ENCODE measurements around the gene TMEM132C.

The TMEM132C gene

DNA sequence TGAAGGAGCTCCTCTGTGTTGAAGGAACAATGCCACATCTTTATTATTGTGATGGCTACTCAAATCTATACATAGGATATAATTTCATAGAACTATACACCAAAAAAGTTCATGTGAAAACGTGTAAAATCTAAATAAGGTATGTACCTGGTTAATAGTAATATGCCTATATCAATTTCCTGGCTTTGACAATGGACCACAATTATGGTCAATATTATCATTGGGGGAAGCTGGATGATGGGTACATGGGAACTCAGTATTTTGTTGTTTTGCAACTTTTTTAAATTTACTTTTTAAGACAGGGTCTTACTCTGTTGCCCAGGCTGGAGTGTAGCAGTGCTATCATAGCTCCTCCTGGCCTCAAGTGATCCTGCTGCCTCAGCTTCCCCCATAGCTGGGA is 270.7 kb downstream of the TMEM132C start:
- no peak overlapping the region for H3K4me3 ChIP-seq (replicated peaks; ENCODE audit: low read depth, low read length)
- TF ChIP-seq, protein P1, sequence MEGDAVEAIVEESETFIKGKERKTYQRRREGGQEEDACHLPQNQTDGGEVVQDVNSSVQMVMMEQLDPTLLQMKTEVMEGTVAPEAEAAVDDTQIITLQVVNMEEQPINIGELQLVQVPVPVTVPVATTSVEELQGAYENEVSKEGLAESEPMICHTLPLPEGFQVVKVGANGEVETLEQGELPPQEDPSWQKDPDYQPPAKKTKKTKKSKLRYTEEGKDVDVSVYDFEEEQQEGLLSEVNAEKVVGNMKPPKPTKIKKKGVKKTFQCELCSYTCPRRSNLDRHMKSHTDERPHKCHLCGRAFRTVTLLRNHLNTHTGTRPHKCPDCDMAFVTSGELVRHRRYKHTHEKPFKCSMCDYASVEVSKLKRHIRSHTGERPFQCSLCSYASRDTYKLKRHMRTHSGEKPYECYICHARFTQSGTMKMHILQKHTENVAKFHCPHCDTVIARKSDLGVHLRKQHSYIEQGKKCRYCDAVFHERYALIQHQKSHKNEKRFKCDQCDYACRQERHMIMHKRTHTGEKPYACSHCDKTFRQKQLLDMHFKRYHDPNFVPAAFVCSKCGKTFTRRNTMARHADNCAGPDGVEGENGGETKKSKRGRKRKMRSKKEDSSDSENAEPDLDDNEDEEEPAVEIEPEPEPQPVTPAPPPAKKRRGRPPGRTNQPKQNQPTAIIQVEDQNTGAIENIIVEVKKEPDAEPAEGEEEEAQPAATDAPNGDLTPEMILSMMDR (IDR thresholded peaks at IDR 0.05; ENCODE audit: low read length, missing control alignments), result no peak
- no peak for DNase-seq (ENCODE audit: low read depth)

DNA sequence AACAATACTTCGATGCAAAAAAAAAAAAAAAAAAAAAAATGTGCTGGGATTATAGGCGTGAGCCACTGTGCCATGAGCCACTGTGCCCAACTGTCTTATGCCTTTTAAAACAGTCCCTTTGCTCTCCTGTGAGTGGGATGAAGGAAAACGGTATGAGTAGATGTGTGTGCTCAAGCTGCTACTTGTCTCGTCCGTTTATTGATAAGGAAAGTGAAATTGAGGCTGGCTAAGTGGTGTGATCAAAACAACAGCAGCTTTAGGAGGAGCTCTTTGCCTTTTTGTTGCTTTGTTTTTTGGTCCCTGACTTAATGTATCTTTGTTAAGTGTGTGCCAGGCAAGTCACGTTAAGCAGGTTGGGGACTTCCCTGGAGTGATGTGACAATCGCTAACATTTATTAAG is 275.9 kb downstream of the TMEM132C start:
- TF ChIP-seq, protein P1 (IDR thresholded peaks at IDR 0.05; ENCODE audit: low read length, missing control alignments), result no peak
- H3K4me3 ChIP-seq (replicated peaks; ENCODE audit: low read depth, low read length), result no peak overlapping the region
- DNase-seq (ENCODE audit: low read depth), result no peak

DNA sequence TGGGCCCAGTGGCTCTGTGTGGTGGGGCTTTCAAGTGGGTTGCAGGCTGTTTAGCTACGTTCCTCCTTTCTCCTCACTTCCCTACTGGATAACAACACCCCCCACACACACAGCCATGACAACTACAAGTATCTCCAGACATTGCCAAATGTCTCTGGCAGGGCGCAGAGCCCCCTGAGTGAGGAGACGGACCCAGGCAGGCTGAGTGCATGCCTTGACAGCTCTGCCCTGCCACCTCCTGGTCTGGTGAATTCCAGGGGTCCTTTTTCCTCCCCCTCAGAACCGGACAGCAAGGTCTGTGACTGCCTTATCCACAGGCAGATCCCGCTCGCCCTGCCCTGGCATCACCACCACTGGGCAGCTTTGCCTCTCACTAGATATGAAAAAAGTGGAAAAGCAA is 276.5 kb downstream of the TMEM132C start:
- TF ChIP-seq, protein P1 (IDR thresholded peaks at IDR 0.05; ENCODE audit: low read length, missing control alignments), result no peak
- no peak overlapping the region for H3K4me3 ChIP-seq (replicated peaks; ENCODE audit: low read depth, low read length)
- no peak for DNase-seq (ENCODE audit: low read depth)

DNA sequence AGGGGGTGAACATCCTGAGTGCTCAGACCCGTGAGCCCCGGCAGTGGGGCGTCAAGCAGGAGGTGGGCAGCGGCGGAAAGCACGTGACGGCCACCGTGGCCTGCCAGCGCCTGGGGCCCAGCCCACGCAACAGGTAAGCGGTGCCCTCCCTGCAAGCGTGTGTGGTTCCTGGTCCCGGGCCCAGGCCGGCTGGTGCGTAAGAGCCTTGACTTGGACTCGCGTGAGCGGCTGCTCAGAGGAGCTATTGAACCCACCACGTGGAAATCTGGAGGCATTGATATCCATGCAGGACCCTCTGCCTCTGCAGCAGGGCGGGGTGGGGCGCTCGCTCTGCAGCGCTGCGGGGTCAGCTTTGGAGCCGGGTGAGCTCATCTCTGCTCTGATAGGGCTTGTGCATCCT is 277.0 kb downstream of the TMEM132C start:
- TF ChIP-seq, protein P1 (IDR thresholded peaks at IDR 0.05; ENCODE audit: low read length, missing control alignments), result no peak
- no peak for DNase-seq (ENCODE audit: low read depth)
- H3K4me3 ChIP-seq (replicated peaks; ENCODE audit: low read depth, low read length), result no peak overlapping the region

DNA sequence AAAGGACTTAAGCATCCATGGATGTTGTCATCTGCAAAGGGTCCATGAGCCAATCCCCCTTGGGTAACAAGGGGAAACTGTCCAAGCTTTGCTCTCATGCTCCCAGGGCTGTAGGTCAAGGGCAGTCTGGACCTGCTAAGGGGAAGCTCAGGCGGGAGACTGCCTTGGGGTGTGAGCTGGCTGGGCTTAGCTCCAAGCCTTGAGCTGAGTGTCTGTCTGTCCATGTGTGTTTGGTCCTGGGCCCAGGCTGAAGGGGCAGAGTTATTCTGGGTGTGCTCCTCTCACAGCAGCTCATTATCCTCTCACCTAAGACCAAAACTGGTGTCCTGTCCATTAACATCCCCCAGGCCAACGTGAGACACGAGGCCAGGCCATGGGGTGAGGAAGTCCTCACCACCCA is 282.0 kb downstream of the TMEM132C start:
- no peak overlapping the region for H3K4me3 ChIP-seq (replicated peaks; ENCODE audit: low read depth, low read length)
- DNase-seq (ENCODE audit: low read depth), result no peak
- TF ChIP-seq, protein P1 (IDR thresholded peaks at IDR 0.05; ENCODE audit: low read length, missing control alignments), result no peak

DNA sequence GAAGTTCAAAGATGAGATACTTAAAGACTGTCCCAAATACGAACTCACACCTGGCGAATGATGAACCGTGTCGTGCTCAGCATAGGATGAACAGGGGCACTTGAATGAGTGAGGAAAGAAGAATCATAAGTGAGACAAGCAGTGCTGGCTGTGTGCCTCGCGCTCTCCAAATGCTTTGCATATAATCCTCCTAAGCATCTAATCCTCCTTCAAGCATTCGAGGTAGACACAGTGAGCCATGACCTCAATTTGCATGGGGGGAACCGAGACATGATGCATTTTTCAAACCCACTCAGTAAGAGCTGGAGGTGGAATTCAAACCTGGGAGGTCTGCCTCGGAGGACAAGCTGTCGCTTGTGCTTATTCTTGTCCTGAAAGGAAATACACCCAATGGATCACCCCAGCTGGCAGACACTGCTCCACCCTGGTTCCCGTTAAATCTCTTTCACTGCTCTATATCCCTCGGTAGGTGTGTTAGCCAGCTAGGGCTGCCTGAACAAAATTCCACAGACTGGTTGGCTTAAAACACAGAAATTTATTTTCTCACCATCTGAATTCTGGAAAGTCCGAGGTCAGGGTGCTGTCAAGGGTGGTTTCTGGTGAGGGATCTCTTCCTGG is 282.7 kb downstream of the TMEM132C start:
- no peak overlapping the region for H3K4me3 ChIP-seq (replicated peaks; ENCODE audit: low read depth, low read length)
- TF ChIP-seq, protein P1 (IDR thresholded peaks at IDR 0.05; ENCODE audit: low read length, missing control alignments), result no peak
- no peak for DNase-seq (ENCODE audit: low read depth)

DNA sequence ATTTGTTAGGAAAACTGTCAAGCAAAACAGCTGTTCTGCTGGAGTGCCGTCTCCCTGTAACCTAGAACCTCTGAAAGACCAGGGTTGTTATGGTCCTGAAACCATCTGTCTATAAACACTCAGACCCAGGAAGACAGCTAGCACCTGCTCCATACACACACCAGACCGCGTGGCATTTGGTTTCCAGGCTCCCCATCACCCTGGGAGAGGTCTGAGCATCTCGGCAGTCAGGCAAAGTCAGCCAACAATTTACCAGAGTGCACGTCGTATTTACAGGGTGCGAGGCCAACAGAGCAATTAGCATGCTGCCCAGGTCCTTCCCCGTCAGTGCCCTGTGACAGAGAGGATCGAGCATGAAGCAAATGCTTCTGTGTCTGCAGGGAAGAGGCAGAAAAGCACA is 284.3 kb downstream of the TMEM132C start:
- no peak overlapping the region for H3K4me3 ChIP-seq (replicated peaks; ENCODE audit: low read depth, low read length)
- TF ChIP-seq, protein P1 (IDR thresholded peaks at IDR 0.05; ENCODE audit: low read length, missing control alignments), result no peak
- DNase-seq (ENCODE audit: low read depth), result no peak
